Astrocyte (in vitro differentiated cells and primary cell): Measurements from ENCODE around the gene POLR3GL. TPM values are rescaled to one million over a fixed set of nuclear protein-coding genes. Genes with fewer than 3 reads are reported as not detected.

Experiments used
- DNase-seq: peaks from one replicate; pipeline ENCODE4 v3.0.0-alpha.2; 2010; ENCODE audit warnings: low read depth
- FAIRE-seq: peaks from 2 replicates; lab custom pipeline; 2011; peaks lifted over from hg19 to GRCh38; lab: Jason Lieb, UNC
- H2AFZ ChIP-seq: 2 replicates; pipeline ENCODE4 v1.6.0; 2012; ENCODE audit warnings: low read depth, low read length, inconsistent platforms
- H3K27ac ChIP-seq: 2 replicates; pipeline ENCODE4 v1.5.1; 2011; ENCODE audit warnings: low read depth, low read length, inconsistent platforms
- H3K27me3 ChIP-seq: 2 replicates; pipeline ENCODE4 v1.6.0; 2011; ENCODE audit warnings: low read length, inconsistent platforms; ENCODE audit not compliant: insufficient read depth
- H3K36me3 ChIP-seq: 2 replicates; pipeline ENCODE4 v1.5.1; 2011; ENCODE audit warnings: low read length, inconsistent platforms; ENCODE audit not compliant: insufficient read depth
- H3K4me1 ChIP-seq: 2 replicates; pipeline ENCODE4 v1.5.1; 2011; ENCODE audit warnings: low read length, inconsistent platforms; ENCODE audit not compliant: insufficient read depth
- H3K4me2 ChIP-seq: 2 replicates; pipeline ENCODE4 v1.6.0; 2012; ENCODE audit warnings: low read length, inconsistent platforms
- H3K4me3 ChIP-seq: 2 replicates; pipeline ENCODE4 v1.5.1; 2011; ENCODE audit warnings: low read depth, mild to moderate bottlenecking, low read length, inconsistent platforms; ENCODE audit not compliant: insufficient read depth
- H3K79me2 ChIP-seq: 2 replicates; pipeline ENCODE4 v1.6.0; 2012; ENCODE audit warnings: mild to moderate bottlenecking, low read length, inconsistent platforms; ENCODE audit not compliant: insufficient read depth
- H3K9ac ChIP-seq: 2 replicates; pipeline ENCODE4 v1.6.0; 2012; ENCODE audit warnings: mild to moderate bottlenecking, low read length, inconsistent platforms
- H3K9me3 ChIP-seq: 2 replicates; pipeline ENCODE4 v1.5.1; 2012; ENCODE audit warnings: low read depth, mild to moderate bottlenecking, low read length, inconsistent platforms; ENCODE audit not compliant: insufficient read depth
- H4K20me1 ChIP-seq: 2 replicates; pipeline ENCODE4 v1.6.0; 2012; ENCODE audit warnings: low read length, inconsistent platforms; ENCODE audit not compliant: insufficient read depth
- H3K27ac Mint-ChIP-seq: one replicate; pipeline ENCODE4 v1.8.0; 2021; ENCODE audit warnings: mild to moderate bottlenecking, mixed read lengths; ENCODE audit not compliant: unreplicated experiment
- H3K27me3 Mint-ChIP-seq: one replicate; pipeline ENCODE4 v1.8.0; 2021; ENCODE audit warnings: low read depth, mixed read lengths; ENCODE audit not compliant: unreplicated experiment
- H3K36me3 Mint-ChIP-seq: one replicate; pipeline ENCODE4 v1.8.0; 2021; ENCODE audit warnings: low read depth, mixed read lengths; ENCODE audit not compliant: unreplicated experiment
- H3K4me1 Mint-ChIP-seq: one replicate; pipeline ENCODE4 v1.8.0; 2021; ENCODE audit warnings: low read depth, mixed read lengths; ENCODE audit not compliant: unreplicated experiment
- H3K4me3 Mint-ChIP-seq: one replicate; pipeline ENCODE4 v1.8.0; 2021; ENCODE audit warnings: mild to moderate bottlenecking, moderate library complexity, mixed read lengths; ENCODE audit not compliant: unreplicated experiment
- H3K9me3 Mint-ChIP-seq: one replicate; pipeline ENCODE4 v1.8.0; 2021; ENCODE audit warnings: mild to moderate bottlenecking, mixed read lengths; ENCODE audit not compliant: unreplicated experiment
- CTCF ChIP-seq: IDR thresholded peaks from 2 replicates; pipeline ENCODE4 v1.5.1; 2011; ENCODE audit warnings: low read depth, mild to moderate bottlenecking, inconsistent platforms, low read length, moderate library complexity; ENCODE audit not compliant: insufficient read depth
- EZH2 ChIP-seq: IDR thresholded peaks from 2 replicates; pipeline ENCODE4 v1.6.1; 2012; ENCODE audit warnings: mild to moderate bottlenecking, low read length, inconsistent platforms; ENCODE audit not compliant: insufficient read depth
- total RNA-seq: library from RNA; stranded (reverse); gene quantifications from 2 replicates; pipeline ENCODE4 v1.2.1, GENCODE V29; 2021

The POLR3GL gene
- total RNA-seq, 1 donor from 2014 or later = 20.5 TPM

GRCh38 chr1:146020058-146021049 lies 55.9 kb downstream of the POLR3GL start:
- Histone ChIP-seq H3K27ac (no peak overlapping the region), H3K36me3 (no peaks in the 10 kb centered on the region), H3K27me3 (peaks cover 24% of the 10 kb centered on the region), H3K79me2 (no peaks in the 10 kb centered on the region), H2AFZ (no peak overlapping the region), H4K20me1 (no peaks in the 10 kb centered on the region), H3K9ac (no peak overlapping the region), H3K4me3 (no peak overlapping the region), H3K4me2 (no peak overlapping the region), H3K4me1 (no peaks in the 10 kb centered on the region), H3K9me3 (no peaks in the 10 kb centered on the region)
- Mint-ChIP-seq H3K9me3 (peaks cover 6% of the 10 kb centered on the region), H3K27me3 (peaks cover 34% of the 10 kb centered on the region), H3K27ac (no peak overlapping the region), H3K36me3 (peaks cover 3% of the 10 kb centered on the region), H3K4me1 (peaks cover 6% of the 10 kb centered on the region), H3K4me3 (no peak overlapping the region)
- no peak for FAIRE-seq
- no peak for DNase-seq
- TF ChIP-seq EZH2 (no peak), CTCF (no peak)

GRCh38 chr1:146021050-146021445 lies 56.6 kb downstream of the POLR3GL start:
- H3K79me2 ChIP-seq = no peaks in the 10 kb centered on the region
- Mint-ChIP-seq H3K36me3 (peaks cover 3% of the 10 kb centered on the region), H3K4me3 (no peak overlapping the region), H3K4me1 (peaks cover 6% of the 10 kb centered on the region), H3K9me3 (peaks cover 6% of the 10 kb centered on the region), H3K27ac (no peak overlapping the region), H3K27me3 (peaks cover 33% of the 10 kb centered on the region)
- no peak for DNase-seq
- H2AFZ ChIP-seq = no peak overlapping the region
- H3K4me1 ChIP-seq = no peaks in the 10 kb centered on the region
- no peak overlapping the region for H3K4me2 ChIP-seq
- H3K27me3 ChIP-seq = peaks cover 24% of the 10 kb centered on the region
- H3K36me3 ChIP-seq = no peaks in the 10 kb centered on the region
- H3K9me3 ChIP-seq = no peaks in the 10 kb centered on the region
- no peak for FAIRE-seq
- no peak overlapping the region for H3K4me3 ChIP-seq
- no peak overlapping the region for H3K27ac ChIP-seq
- no peak overlapping the region for H3K9ac ChIP-seq
- no peaks in the 10 kb centered on the region for H4K20me1 ChIP-seq
- TF ChIP-seq CTCF = no peak
- TF ChIP-seq EZH2 = no peak
